ENCODE data around the gene MRPS23. TPM values are rescaled to one million over a fixed set of nuclear protein-coding genes. Genes with fewer than 3 reads are reported as not detected.

Gene MRPS23
- total RNA-seq, 3 donors from 2014 or later (not counting 1 experiment from before 2014, with no cell fraction given): 12.8 to 17.3 (median 17.2) TPM

DNA sequence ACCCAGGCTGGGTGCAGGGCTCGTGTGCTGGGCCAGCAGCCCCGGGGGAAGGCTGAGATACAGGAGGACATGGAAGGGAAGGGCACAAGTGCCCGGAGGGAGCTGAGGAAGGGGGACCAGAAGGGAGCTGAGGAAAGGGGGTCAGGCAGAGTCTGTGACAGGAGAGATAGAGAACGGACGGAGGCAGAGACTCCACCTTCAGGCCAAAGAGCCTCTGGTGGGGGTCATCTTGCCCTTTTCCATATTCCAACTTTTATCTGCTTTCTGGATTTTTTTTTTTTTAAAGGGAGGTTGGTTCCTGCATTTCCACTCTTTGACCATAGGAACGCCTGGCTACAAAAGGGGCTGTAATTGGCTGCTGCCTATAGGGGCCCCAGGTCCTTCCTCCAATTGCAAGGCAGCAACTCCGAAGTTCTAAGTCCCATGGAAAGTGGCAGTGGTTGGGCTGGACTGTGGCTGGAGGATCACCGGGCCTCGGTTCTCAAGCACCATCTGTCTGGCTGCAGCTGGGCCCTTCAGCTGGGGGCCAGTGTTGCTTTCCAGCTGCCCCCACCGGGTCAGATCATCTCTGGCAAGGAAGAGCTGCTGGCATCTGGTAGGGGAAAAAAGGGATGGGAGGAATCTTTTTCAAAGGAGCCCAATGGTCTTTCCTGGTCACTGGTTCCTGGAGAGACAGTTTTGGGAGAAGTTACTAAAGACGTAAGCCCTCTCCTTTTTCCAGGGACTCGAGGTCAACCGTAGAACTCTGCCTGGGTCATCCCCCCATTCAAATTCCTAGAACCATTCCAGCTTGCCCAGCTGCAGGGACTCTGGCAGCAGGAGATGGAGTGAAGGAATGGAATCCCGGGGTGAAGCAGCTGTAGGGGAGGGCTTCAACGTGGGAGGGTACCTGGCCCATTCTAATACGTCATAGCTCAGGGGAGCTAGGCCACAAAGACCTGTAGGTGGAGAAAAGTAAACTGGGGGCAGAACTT lies 13.1 kb upstream of the MRPS23 start:
- TF ChIP-seq, protein P1, sequence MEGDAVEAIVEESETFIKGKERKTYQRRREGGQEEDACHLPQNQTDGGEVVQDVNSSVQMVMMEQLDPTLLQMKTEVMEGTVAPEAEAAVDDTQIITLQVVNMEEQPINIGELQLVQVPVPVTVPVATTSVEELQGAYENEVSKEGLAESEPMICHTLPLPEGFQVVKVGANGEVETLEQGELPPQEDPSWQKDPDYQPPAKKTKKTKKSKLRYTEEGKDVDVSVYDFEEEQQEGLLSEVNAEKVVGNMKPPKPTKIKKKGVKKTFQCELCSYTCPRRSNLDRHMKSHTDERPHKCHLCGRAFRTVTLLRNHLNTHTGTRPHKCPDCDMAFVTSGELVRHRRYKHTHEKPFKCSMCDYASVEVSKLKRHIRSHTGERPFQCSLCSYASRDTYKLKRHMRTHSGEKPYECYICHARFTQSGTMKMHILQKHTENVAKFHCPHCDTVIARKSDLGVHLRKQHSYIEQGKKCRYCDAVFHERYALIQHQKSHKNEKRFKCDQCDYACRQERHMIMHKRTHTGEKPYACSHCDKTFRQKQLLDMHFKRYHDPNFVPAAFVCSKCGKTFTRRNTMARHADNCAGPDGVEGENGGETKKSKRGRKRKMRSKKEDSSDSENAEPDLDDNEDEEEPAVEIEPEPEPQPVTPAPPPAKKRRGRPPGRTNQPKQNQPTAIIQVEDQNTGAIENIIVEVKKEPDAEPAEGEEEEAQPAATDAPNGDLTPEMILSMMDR (IDR thresholded peaks at IDR 0.05): no peak
- Mint-ChIP-seq H3K9me3 (no peaks in the 10 kb centered on the region), H3K27me3 (ENCODE audit: low read depth in 2 of 2) (peaks cover 32 to 38% of the 10 kb centered on the region in 2 donors), H3K4me1 (peaks cover 0 to 8% of the 10 kb centered on the region in 2 donors), H3K4me3 (no peak overlapping the region), H3K27ac (no peak overlapping the region), H3K36me3 (no peaks in the 10 kb centered on the region)
- H3K27ac ChIP-seq (ENCODE audit: low read length): no peak overlapping the region
- WGBS (ENCODE audit: insufficient coverage): 93% methylated on average over 14 of the region's 16 CpGs
- ATAC-seq (no peak), DNase-seq (no peak)
- peaks cover 17% of the 10 kb centered on the region for H3K4me1 ChIP-seq (ENCODE audit: control insufficient read depth, insufficient read depth, low read length)
- H3K9me3 ChIP-seq (ENCODE audit: control insufficient read depth, insufficient read depth, low read length): no peaks in the 10 kb centered on the region
- no peak overlapping the region for H3K4me3 ChIP-seq (ENCODE audit: low read length)
- intact Hi-C loops (cut with micrococcal nuclease): no loop called here
- H3K27me3 ChIP-seq (ENCODE audit: control insufficient read depth, insufficient read depth, low read length): peaks cover 11% of the 10 kb centered on the region
- H3K36me3 ChIP-seq (ENCODE audit: control insufficient read depth, insufficient read depth, low read length): no peaks in the 10 kb centered on the region

DNA sequence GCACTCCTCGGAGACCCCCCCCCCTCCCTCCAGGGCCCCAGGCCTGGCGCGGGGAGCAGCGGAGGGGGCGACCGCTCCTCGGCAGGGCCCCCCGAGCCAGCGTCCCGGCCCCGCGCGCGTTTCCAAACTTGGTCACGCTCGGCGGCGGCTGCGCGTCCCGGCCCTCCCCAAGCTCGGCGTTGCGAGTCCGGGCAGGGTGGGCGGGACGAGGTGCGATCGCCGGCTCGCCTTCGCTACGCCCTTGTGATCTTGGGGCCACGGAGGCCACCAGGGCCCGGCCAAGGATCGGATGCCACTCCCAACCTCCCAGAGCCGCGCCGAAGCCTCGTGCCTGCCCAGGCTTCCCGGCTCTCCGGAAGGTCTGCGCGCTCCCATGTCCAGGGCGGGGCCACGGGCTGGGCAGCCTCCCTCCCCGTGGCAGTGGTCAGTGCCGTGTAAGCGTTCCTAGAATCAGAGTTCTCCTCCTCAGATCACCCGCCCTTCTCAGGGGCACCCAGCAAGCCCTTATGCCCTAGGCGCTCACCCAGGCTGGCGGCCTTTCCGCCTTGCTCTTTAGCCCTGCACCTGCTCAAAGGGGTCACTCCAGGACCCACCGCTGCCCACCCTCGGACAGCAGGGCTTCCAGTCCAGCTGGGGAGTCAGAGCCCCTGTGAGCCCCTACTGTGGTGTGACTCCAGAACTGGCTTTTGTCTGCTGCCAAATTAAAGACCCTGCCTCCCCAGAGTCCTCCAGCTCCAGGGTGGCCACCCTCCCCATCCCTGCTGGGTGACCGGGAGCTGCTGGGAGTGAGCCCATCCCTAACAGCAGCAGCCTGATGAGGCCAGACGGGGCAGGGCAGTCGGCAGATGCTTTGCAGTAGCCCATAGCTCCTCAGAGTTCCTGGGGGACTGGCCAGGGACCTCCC lies 12.2 kb upstream of the MRPS23 start:
- H3K36me3 ChIP-seq (ENCODE audit: control insufficient read depth, insufficient read depth, low read length): no peaks in the 10 kb centered on the region
- Mint-ChIP-seq H3K4me3 (no peak overlapping the region), H3K9me3 (no peaks in the 10 kb centered on the region), H3K36me3 (no peaks in the 10 kb centered on the region), H3K27ac (no peak overlapping the region), H3K27me3 (ENCODE audit: low read depth in 2 of 2) (peaks cover 32 to 34% of the 10 kb centered on the region in 2 donors), H3K4me1 (peaks cover 0 to 8% of the 10 kb centered on the region in 2 donors)
- 26% methylated on average over 58 of the region's 58 CpGs for WGBS (ENCODE audit: insufficient coverage)
- ATAC-seq (no peak), DNase-seq (no peak)
- peaks cover 11% of the 10 kb centered on the region for H3K27me3 ChIP-seq (ENCODE audit: control insufficient read depth, insufficient read depth, low read length)
- H3K27ac ChIP-seq (ENCODE audit: low read length): no peak overlapping the region
- TF ChIP-seq, protein P1 (IDR thresholded peaks at IDR 0.05): no peak
- no peak overlapping the region for H3K4me3 ChIP-seq (ENCODE audit: low read length)
- intact Hi-C loops (cut with micrococcal nuclease): no loop called here
- H3K4me1 ChIP-seq (ENCODE audit: control insufficient read depth, insufficient read depth, low read length): peaks cover 14% of the 10 kb centered on the region
- no peaks in the 10 kb centered on the region for H3K9me3 ChIP-seq (ENCODE audit: control insufficient read depth, insufficient read depth, low read length)

DNA sequence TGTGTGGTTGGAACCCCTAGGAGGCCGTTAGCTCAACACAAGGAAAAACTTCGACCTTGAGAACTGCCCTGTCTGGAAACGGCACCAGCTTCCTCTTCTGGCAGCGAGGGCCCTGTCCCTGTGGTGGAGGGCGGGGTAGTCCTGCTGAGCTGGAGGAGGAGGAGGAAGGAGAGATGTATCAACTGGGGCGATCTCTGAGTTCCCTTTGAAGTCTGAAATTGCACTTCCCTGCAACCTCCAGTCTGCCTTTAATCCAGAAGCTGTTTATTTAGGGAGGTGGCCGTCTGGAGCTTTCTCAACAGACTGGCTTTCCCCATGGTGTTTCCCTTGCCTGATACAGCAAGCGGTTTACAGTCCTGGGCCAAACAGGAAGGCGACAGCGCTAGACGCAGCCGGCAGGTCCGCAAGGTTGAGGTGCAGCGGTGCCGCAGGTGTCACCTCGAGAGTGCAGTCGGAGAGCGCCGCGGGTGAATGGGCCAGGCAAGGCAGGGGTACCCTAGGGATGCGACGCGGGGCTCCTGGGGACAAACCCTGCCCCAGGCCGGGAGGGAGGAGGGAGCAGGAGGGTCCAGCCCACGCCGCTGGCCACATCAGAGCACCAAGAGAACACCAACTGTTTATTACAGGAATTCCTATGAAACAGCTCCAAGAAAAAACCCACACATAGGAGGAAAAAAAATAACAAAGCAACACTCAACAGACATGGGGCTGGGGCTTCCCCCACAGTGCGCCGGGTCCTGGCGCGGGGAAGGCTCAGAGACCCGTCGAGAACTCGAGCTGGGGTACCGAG lies 11.4 kb upstream of the MRPS23 start:
- Mint-ChIP-seq H3K27ac (no peak overlapping the region), H3K4me1 (peaks cover 0 to 8% of the 10 kb centered on the region in 2 donors), H3K9me3 (no peaks in the 10 kb centered on the region), H3K36me3 (no peaks in the 10 kb centered on the region), H3K4me3 (peak overlapping the region; percentile 15), H3K27me3 (ENCODE audit: low read depth in 2 of 2) (peaks cover 32 to 34% of the 10 kb centered on the region in 2 donors)
- H3K27me3 ChIP-seq (ENCODE audit: control insufficient read depth, insufficient read depth, low read length): peaks cover 11% of the 10 kb centered on the region
- DNase-seq (peak in 1 of 2 donors; percentile 64), ATAC-seq (peak; percentile 50 to 68 (median 68))
- TF ChIP-seq, protein P1 (IDR thresholded peaks at IDR 0.05): no peak
- H3K4me1 ChIP-seq (ENCODE audit: control insufficient read depth, insufficient read depth, low read length): peaks cover 14% of the 10 kb centered on the region
- 1% methylated on average over 31 of the region's 34 CpGs for WGBS (ENCODE audit: insufficient coverage)
- H3K27ac ChIP-seq (ENCODE audit: low read length): no peak overlapping the region
- intact Hi-C loops (cut with micrococcal nuclease): no loop called here
- H3K4me3 ChIP-seq (ENCODE audit: low read length): peak overlapping the region; percentile 8
- H3K9me3 ChIP-seq (ENCODE audit: control insufficient read depth, insufficient read depth, low read length): no peaks in the 10 kb centered on the region
- no peaks in the 10 kb centered on the region for H3K36me3 ChIP-seq (ENCODE audit: control insufficient read depth, insufficient read depth, low read length)

Measured in natural killer cell (primary cell).